SK-N-SH treated with all-trans-retinoic acid at 6 μM for 48 hours (cell line): ENCODE measurements around the gene SMYD3.

ENCODE experiments used
- ATAC-seq: fragments of 200-7000 bp; cut with Tn5 transposase; 3 replicates; pipeline ENCODE4 v1.9.1; 2020; ENCODE audit warnings: mild to moderate bottlenecking, moderate library complexity
- ARNTL ChIP-seq: fragments of 450-650 bp; formaldehyde crosslinking; IDR thresholded peaks from 2 replicates; pipeline ENCODE4 v1.5.0; 2020; ENCODE audit warnings: low read depth, mild to moderate bottlenecking, moderate library complexity, borderline replicate concordance
- BACH2 ChIP-seq: fragments of 250-450 bp; sonication (Bioruptor Pico); IDR thresholded peaks from 2 replicates; pipeline ENCODE4 v1.9.0; 2021; ENCODE audit warnings: mild to moderate bottlenecking, borderline replicate concordance
- ESRRG ChIP-seq: fragments of 250-450 bp; sonication (Bioruptor Pico); IDR thresholded peaks from 2 replicates; pipeline ENCODE4 v1.6.1; 2021; ENCODE audit warnings: mild to moderate bottlenecking
- GLIS3 ChIP-seq: fragments of 250-450 bp; sonication (Bioruptor Pico); IDR thresholded peaks from 2 replicates; pipeline ENCODE4 v1.5.0; 2020; ENCODE audit warnings: mild to moderate bottlenecking, moderate library complexity
- ISL1 ChIP-seq: fragments of 250-450 bp; sonication (Bioruptor Pico); IDR thresholded peaks from 2 replicates; pipeline ENCODE4 v2.1.2; 2022; ENCODE audit warnings: mild to moderate bottlenecking, moderate library complexity
- RARB ChIP-seq: fragments of 250-450 bp; sonication (Bioruptor Pico); IDR thresholded peaks from 2 replicates; pipeline ENCODE4 v1.8.0; 2021; ENCODE audit warnings: mild to moderate bottlenecking, moderate library complexity
- SNAI2 ChIP-seq: fragments of 250-450 bp; sonication (Bioruptor Pico); IDR thresholded peaks from 2 replicates; pipeline ENCODE4 v1.5.0; 2020; ENCODE audit warnings: mild to moderate bottlenecking, moderate library complexity
- TCF4 ChIP-seq: fragments of 250-450 bp; sonication (Bioruptor Pico); IDR thresholded peaks from 2 replicates; pipeline ENCODE4 v1.8.0; 2021; ENCODE audit warnings: mild to moderate bottlenecking, moderate library complexity, borderline replicate concordance
- TOX ChIP-seq: fragments of 250-450 bp; sonication (Bioruptor Pico); IDR thresholded peaks from 2 replicates; pipeline ENCODE4 v1.8.0; 2021; ENCODE audit warnings: mild to moderate bottlenecking, moderate library complexity, borderline replicate concordance
- ZC3H10 ChIP-seq: fragments of 250-450 bp; sonication (Bioruptor Pico); IDR thresholded peaks from 2 replicates; pipeline ENCODE4 v1.5.1; 2021; ENCODE audit warnings: mild to moderate bottlenecking, moderate library complexity
- ZFP3 ChIP-seq: fragments of 250-450 bp; sonication (Bioruptor Pico); IDR thresholded peaks from 2 replicates; pipeline ENCODE4 v1.5.0; 2020; ENCODE audit warnings: mild to moderate bottlenecking, moderate library complexity
- ZFP30 ChIP-seq: fragments of 450-650 bp; formaldehyde crosslinking; IDR thresholded peaks from 2 replicates; pipeline ENCODE4 v1.5.0; 2022; ENCODE audit warnings: mild to moderate bottlenecking, moderate library complexity
- ZNF565 ChIP-seq: fragments of 450-650 bp; formaldehyde crosslinking; conservative IDR thresholded peaks from 2 replicates; pipeline ENCODE4 v1.5.0; 2020; ENCODE audit warnings: low read depth, mild to moderate bottlenecking, moderate library complexity
- ZNF70 ChIP-seq: fragments of 450-650 bp; formaldehyde crosslinking; IDR thresholded peaks from 2 replicates; pipeline ENCODE4 v1.5.0; 2020; ENCODE audit warnings: mild to moderate bottlenecking, moderate library complexity
- ZNF8 ChIP-seq: fragments of 450-650 bp; formaldehyde crosslinking; IDR thresholded peaks from 2 replicates; pipeline ENCODE4 v1.5.0; 2020; ENCODE audit warnings: mild to moderate bottlenecking, moderate library complexity
- TF ChIP-seq, protein P1 (sequence below): fragments of 250-450 bp; sonication (Bioruptor Pico); IDR thresholded peaks from 2 replicates; pipeline ENCODE4 v1.8.0; 2020; ENCODE audit warnings: mild to moderate bottlenecking, moderate library complexity, borderline replicate concordance
- TF ChIP-seq, protein P2 (sequence below): fragments of 250-450 bp; sonication (Bioruptor Pico); IDR thresholded peaks from 2 replicates; pipeline ENCODE4 v1.5.1; 2021; ENCODE audit warnings: mild to moderate bottlenecking, moderate library complexity
- TF ChIP-seq, protein P3 (sequence below): fragments of 250-450 bp; sonication (Bioruptor Pico); IDR thresholded peaks from 2 replicates; pipeline ENCODE4 v1.5.0; 2020; ENCODE audit warnings: mild to moderate bottlenecking, moderate library complexity

SMYD3 gene

DNA sequence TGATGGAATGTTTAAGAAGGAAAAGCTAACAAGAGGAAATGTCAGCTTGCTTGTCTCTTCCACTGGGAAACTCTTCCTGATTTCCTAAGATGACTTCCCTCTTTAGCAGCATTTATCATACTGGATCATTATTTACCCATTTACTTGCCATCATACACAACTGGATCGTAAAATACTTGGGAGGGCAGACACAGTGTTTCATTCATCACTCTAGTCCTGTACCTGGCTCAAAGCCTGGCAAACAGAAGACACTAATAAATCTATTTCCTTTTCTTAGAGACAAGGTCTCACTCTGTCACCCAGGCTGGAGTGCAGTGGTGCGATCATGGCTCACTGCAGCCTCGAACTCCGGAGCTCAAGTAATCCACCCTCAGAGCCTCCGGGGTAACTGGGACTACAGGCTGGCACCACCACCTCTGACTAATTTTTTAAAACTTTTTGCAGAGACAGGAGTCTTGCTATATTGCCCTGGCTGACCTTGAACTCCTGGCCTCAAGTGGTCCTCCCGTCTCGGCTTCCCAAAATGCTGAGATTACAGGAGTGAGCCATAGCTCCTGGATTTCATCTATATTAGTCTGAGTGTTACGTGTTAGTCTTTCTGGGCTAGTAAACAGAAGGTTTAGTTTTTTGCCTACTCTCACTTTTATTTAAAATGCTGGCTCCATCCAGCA is 574.6 kb downstream of the SMYD3 start:
- ATAC-seq = no peak
- TF ChIP-seq ZNF565 (CRISPR knock-in tag) (no peak), ESRRG (CRISPR knock-in tag) (no peak)

DNA sequence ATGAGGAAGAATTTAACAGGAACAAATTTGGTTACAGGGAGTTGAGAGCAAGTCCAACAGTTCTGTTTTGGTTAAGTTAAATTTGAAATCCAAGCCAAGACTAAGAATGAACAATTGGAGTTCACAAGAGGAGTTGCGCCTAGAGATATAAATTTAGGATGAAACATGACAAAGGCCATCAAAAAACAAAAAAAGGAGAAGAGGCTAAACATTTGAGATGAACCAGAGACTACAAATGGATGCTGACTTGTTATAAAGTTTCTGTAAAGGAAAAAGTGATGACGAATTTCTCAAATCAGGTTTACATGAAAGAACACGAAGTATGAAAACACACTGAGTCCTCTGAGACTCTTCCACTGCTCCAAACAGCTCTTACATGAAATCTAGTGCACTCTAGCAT is 575.6 kb downstream of the SMYD3 start:
- TF ChIP-seq ARNTL (CRISPR knock-in tag) = no peak
- TF ChIP-seq TCF4 (CRISPR knock-in tag) = no peak
- TF ChIP-seq ZNF8 (CRISPR knock-in tag) = no peak
- TF ChIP-seq ZFP3 (CRISPR knock-in tag) = no peak
- no peak for TF ChIP-seq ZNF70
- TF ChIP-seq TOX (CRISPR knock-in tag) = no peak
- no peak for TF ChIP-seq RARB (CRISPR knock-in tag)
- no peak for TF ChIP-seq ESRRG (CRISPR knock-in tag)
- no peak for TF ChIP-seq SNAI2 (CRISPR knock-in tag)
- TF ChIP-seq BACH2 (CRISPR knock-in tag) = no peak

DNA sequence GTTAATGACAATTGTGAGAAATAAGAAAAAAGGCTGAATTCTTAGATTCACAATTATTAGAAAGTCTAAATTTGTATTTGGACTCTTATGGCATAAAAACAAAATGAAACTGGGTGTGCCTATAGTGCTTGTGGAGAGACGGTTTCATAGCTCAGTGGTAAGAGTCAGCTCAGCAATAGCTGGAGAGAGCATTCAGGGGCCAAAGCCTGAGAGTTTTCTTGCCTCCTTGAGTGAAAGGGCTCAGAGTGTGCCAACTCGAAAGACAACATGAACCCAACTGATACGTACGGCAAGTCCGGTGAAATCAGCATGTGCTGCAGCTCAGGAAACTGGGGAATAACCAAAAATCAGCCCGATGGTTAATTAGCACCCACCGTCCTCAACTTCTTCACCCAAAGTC is 577.9 kb downstream of the SMYD3 start:
- TF ChIP-seq, protein P1, sequence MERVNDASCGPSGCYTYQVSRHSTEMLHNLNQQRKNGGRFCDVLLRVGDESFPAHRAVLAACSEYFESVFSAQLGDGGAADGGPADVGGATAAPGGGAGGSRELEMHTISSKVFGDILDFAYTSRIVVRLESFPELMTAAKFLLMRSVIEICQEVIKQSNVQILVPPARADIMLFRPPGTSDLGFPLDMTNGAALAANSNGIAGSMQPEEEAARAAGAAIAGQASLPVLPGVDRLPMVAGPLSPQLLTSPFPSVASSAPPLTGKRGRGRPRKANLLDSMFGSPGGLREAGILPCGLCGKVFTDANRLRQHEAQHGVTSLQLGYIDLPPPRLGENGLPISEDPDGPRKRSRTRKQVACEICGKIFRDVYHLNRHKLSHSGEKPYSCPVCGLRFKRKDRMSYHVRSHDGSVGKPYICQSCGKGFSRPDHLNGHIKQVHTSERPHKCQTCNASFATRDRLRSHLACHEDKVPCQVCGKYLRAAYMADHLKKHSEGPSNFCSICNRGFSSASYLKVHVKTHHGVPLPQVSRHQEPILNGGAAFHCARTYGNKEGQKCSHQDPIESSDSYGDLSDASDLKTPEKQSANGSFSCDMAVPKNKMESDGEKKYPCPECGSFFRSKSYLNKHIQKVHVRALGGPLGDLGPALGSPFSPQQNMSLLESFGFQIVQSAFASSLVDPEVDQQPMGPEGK (CRISPR knock-in tag) = no peak
- TF ChIP-seq TCF4 (CRISPR knock-in tag) (no peak), ZFP30 (CRISPR knock-in tag) (no peak), BACH2 (CRISPR knock-in tag) (no peak), ZC3H10 (CRISPR knock-in tag) (no peak), RARB (CRISPR knock-in tag) (no peak), ZNF565 (CRISPR knock-in tag) (no peak), ISL1 (no peak), ARNTL (CRISPR knock-in tag) (no peak), TOX (CRISPR knock-in tag) (no peak), ESRRG (CRISPR knock-in tag) (no peak)
- TF ChIP-seq, protein P2, sequence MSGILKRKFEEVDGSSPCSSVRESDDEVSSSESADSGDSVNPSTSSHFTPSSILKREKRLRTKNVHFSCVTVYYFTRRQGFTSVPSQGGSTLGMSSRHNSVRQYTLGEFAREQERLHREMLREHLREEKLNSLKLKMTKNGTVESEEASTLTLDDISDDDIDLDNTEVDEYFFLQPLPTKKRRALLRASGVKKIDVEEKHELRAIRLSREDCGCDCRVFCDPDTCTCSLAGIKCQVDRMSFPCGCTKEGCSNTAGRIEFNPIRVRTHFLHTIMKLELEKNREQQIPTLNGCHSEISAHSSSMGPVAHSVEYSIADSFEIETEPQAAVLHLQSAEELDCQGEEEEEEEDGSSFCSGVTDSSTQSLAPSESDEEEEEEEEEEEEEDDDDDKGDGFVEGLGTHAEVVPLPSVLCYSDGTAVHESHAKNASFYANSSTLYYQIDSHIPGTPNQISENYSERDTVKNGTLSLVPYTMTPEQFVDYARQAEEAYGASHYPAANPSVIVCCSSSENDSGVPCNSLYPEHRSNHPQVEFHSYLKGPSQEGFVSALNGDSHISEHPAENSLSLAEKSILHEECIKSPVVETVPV (CRISPR knock-in tag) = no peak
- TF ChIP-seq, protein P3, sequence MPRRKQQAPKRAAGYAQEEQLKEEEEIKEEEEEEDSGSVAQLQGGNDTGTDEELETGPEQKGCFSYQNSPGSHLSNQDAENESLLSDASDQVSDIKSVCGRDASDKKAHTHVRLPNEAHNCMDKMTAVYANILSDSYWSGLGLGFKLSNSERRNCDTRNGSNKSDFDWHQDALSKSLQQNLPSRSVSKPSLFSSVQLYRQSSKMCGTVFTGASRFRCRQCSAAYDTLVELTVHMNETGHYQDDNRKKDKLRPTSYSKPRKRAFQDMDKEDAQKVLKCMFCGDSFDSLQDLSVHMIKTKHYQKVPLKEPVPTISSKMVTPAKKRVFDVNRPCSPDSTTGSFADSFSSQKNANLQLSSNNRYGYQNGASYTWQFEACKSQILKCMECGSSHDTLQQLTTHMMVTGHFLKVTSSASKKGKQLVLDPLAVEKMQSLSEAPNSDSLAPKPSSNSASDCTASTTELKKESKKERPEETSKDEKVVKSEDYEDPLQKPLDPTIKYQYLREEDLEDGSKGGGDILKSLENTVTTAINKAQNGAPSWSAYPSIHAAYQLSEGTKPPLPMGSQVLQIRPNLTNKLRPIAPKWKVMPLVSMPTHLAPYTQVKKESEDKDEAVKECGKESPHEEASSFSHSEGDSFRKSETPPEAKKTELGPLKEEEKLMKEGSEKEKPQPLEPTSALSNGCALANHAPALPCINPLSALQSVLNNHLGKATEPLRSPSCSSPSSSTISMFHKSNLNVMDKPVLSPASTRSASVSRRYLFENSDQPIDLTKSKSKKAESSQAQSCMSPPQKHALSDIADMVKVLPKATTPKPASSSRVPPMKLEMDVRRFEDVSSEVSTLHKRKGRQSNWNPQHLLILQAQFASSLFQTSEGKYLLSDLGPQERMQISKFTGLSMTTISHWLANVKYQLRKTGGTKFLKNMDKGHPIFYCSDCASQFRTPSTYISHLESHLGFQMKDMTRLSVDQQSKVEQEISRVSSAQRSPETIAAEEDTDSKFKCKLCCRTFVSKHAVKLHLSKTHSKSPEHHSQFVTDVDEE (CRISPR knock-in tag) = no peak
- ATAC-seq = no peak

More for the DNA sequence above, 575.6 kb downstream of the SMYD3 start:
- no peak for ATAC-seq

DNA sequence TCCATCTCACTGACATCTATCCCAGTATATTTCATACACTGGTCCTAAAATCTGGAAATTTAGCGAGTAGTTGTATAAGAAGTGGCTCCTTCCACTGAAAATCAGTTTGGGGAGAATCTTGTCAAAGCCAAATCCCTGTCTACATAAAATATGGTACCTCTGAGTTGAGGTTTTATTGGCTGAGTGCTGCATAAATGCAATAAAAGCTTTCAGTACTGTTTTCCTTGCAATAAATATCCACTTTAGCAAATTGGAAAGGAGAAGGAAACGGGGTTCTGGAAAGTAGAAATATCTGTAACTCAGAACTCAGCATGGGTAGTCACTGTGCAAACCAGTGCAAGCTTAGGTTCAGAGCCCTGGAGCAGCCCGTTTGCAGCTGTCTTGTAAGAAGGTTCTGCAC is 580.2 kb downstream of the SMYD3 start:
- no peak for TF ChIP-seq SNAI2 (CRISPR knock-in tag)
- TF ChIP-seq, protein P2 (CRISPR knock-in tag) = no peak
- no peak for TF ChIP-seq GLIS3 (CRISPR knock-in tag)
- TF ChIP-seq TOX (CRISPR knock-in tag) = no peak
- TF ChIP-seq, all 23 proteins: peak for 0
- ATAC-seq = no peak

DNA sequence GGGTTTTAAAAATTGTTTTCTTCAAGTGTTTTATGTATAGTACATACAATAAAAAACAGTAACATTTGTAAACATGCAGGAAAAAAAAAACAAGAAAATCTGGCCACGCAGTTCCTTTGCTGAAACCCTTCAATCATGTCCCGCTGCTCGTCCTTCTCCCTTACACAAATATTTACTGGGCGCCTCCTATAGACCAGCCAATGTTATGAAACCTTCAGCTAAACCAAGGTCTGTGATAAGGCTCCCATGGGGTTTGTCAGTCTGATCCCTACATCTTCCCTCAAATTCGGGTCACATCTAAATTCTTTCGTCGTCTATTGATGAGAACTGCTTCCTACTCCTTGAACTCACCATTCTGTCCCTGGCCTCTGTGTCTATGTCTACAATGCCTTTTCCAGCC is 583.9 kb downstream of the SMYD3 start:
- TF ChIP-seq ZC3H10 (CRISPR knock-in tag) (no peak), ZNF565 (CRISPR knock-in tag) (no peak), ZNF8 (CRISPR knock-in tag) (no peak)
- TF ChIP-seq, protein P1 (CRISPR knock-in tag) = no peak
- no peak for ATAC-seq
